GM19328 (cell line): ENCODE measurements around the gene SLC2A9.
"Not testable (repeated sequence)": the region's sequence is repeated elsewhere in the genome, so short reads cannot be mapped to it uniquely, and the experiment has no call there.

Experiments used
- ATAC-seq: cut with Tn5 transposase; IDR thresholded peaks from one replicate; pipeline ENCODE4 v1.9.1; 2021; ENCODE audit warnings: mild to moderate bottlenecking, moderate library complexity; ENCODE audit not compliant: unreplicated experiment

Gene SLC2A9

GRCh38 chr4:9933956-9934355 lies 87.3 kb downstream of the SLC2A9 start:
- no peak for ATAC-seq

GRCh38 chr4:9933184-9933583 lies 88.1 kb downstream of the SLC2A9 start:
- no peak for ATAC-seq

- ATAC-seq = no peak
Observed at GRCh38 chr4:9932771-9933170, 88.5 kb downstream of the SLC2A9 start.

GRCh38 chr4:9931146-9931545 lies 90.2 kb downstream of the SLC2A9 start:
- ATAC-seq = no peak

- no peak for ATAC-seq
Observed at GRCh38 chr4:9929111-9929510, 92.2 kb downstream of the SLC2A9 start.

GRCh38 chr4:9927341-9928007 lies 93.8 kb downstream of the SLC2A9 start:
- ATAC-seq = no peak

GRCh38 chr4:9926586-9926985 lies 94.7 kb downstream of the SLC2A9 start:
- no peak for ATAC-seq

- no peak for ATAC-seq
Observed at GRCh38 chr4:9925750-9926439, 95.4 kb downstream of the SLC2A9 start.

- no peak for ATAC-seq
Observed at GRCh38 chr4:9924750-9925149, 96.5 kb downstream of the SLC2A9 start.

GRCh38 chr4:9923195-9923812 lies 98.0 kb downstream of the SLC2A9 start:
- no peak for ATAC-seq

GRCh38 chr4:9921326-9921725 lies 100.0 kb downstream of the SLC2A9 start:
- ATAC-seq = no peak

- ATAC-seq = no peak
Observed at GRCh38 chr4:9920029-9920428, 101.3 kb downstream of the SLC2A9 start.

GRCh38 chr4:9919047-9919446 lies 102.2 kb downstream of the SLC2A9 start:
- no peak for ATAC-seq

- ATAC-seq = no peak
Observed at GRCh38 chr4:9918484-9918883, 102.8 kb downstream of the SLC2A9 start.

GRCh38 chr4:9916937-9917336 lies 104.4 kb downstream of the SLC2A9 start:
- no peak for ATAC-seq

- no peak for ATAC-seq
Observed at GRCh38 chr4:9916346-9916745, 105.0 kb downstream of the SLC2A9 start.

- no peak for ATAC-seq
Observed at GRCh38 chr4:9913846-9914245, 107.5 kb downstream of the SLC2A9 start.

GRCh38 chr4:9906996-9907395 lies 114.3 kb downstream of the SLC2A9 start:
- ATAC-seq = no peak

- no peak for ATAC-seq
Observed at GRCh38 chr4:9904976-9905587, 116.2 kb downstream of the SLC2A9 start.

- no peak for ATAC-seq
Observed at GRCh38 chr4:9903317-9903716, 118.0 kb downstream of the SLC2A9 start.

GRCh38 chr4:9901257-9901656 lies 120.0 kb downstream of the SLC2A9 start:
- no peak for ATAC-seq

- not testable (repeated sequence) for ATAC-seq
Observed at GRCh38 chr4:9900633-9901032, 120.7 kb downstream of the SLC2A9 start.
